ENCODE data around the gene SLC36A1. TPM values are rescaled to one million over a fixed set of nuclear protein-coding genes. Genes with fewer than 3 reads are reported as not detected.
A peak's percentile ranks its signal among the peaks of the same experiment; 100 is the strongest.
"Not testable (repeated sequence)": the region's sequence is repeated elsewhere in the genome, so short reads cannot be mapped to it uniquely, and the experiment has no call there.

Gene SLC36A1
- total RNA-seq, 1 donor: 9.7 TPM

GRCh38 chr5:151483176-151483575 is 35.8 kb downstream of the SLC36A1 start:
- peak in 2 of 3 donors; percentile 8 to 37 for DNase-seq (ENCODE audit: low read depth in 2 of 3, low spot score in 2 of 3)

- DNase-seq (ENCODE audit: low read depth in 2 of 3, low spot score in 2 of 3): peak in 1 of 3 donors; percentile 8
These were observed 36.2 kb downstream of the SLC36A1 start for GRCh38 chr5:151483647-151484046.

GRCh38 chr5:151487544-151487943 is 40.1 kb downstream of the SLC36A1 start:
- DNase-seq (ENCODE audit: low read depth in 2 of 3, low spot score in 2 of 3): no peak

- DNase-seq (ENCODE audit: low read depth in 2 of 3, low spot score in 2 of 3): no peak
These were observed 43.2 kb downstream of the SLC36A1 start for GRCh38 chr5:151490627-151491026.

- no peak for DNase-seq (ENCODE audit: low read depth in 2 of 3, low spot score in 2 of 3)
These were observed 43.7 kb downstream of the SLC36A1 start for GRCh38 chr5:151491062-151491461.

- DNase-seq (ENCODE audit: low read depth in 2 of 3, low spot score in 2 of 3): no peak
These were observed 45.3 kb downstream of the SLC36A1 start for GRCh38 chr5:151492729-151493128.

GRCh38 chr5:151493665-151494064 is 46.3 kb downstream of the SLC36A1 start:
- no peak for DNase-seq (ENCODE audit: low read depth in 2 of 3, low spot score in 2 of 3)

- no peak for DNase-seq (ENCODE audit: low read depth in 2 of 3, low spot score in 2 of 3)
These were observed 47.9 kb downstream of the SLC36A1 start for GRCh38 chr5:151495320-151495719.

GRCh38 chr5:151496041-151496484 is 48.7 kb downstream of the SLC36A1 start:
- no peak for DNase-seq (ENCODE audit: low read depth in 2 of 3, low spot score in 2 of 3)

- DNase-seq (ENCODE audit: low read depth in 2 of 3, low spot score in 2 of 3): no peak
These were observed 50.1 kb downstream of the SLC36A1 start for GRCh38 chr5:151497391-151498002.

GRCh38 chr5:151498395-151499155 is 51.2 kb downstream of the SLC36A1 start:
- no peak for DNase-seq (ENCODE audit: low read depth in 2 of 3, low spot score in 2 of 3)

GRCh38 chr5:151499501-151500035 is 52.2 kb downstream of the SLC36A1 start:
- DNase-seq (ENCODE audit: low read depth in 2 of 3, low spot score in 2 of 3): no peak

- no peak for DNase-seq (ENCODE audit: low read depth in 2 of 3, low spot score in 2 of 3)
These were observed 56.6 kb downstream of the SLC36A1 start for GRCh38 chr5:151504006-151504405.

- not testable (repeated sequence) for DNase-seq (ENCODE audit: low read depth in 2 of 3, low spot score in 2 of 3)
These were observed 60.9 kb downstream of the SLC36A1 start for GRCh38 chr5:151508308-151508707.

GRCh38 chr5:151509231-151509630 is 61.8 kb downstream of the SLC36A1 start:
- DNase-seq (ENCODE audit: low read depth in 2 of 3, low spot score in 2 of 3): no peak

- no peak for DNase-seq (ENCODE audit: low read depth in 2 of 3, low spot score in 2 of 3)
These were observed 62.4 kb downstream of the SLC36A1 start for GRCh38 chr5:151509836-151510235.

GRCh38 chr5:151517122-151517920 is 69.9 kb downstream of the SLC36A1 start:
- DNase-seq (ENCODE audit: low read depth in 2 of 3, low spot score in 2 of 3): no peak

GRCh38 chr5:151520294-151520693 is 72.9 kb downstream of the SLC36A1 start:
- no peak for DNase-seq (ENCODE audit: low read depth in 2 of 3, low spot score in 2 of 3)

- no peak for DNase-seq (ENCODE audit: low read depth in 2 of 3, low spot score in 2 of 3)
These were observed 74.8 kb downstream of the SLC36A1 start for GRCh38 chr5:151522226-151522625.

GRCh38 chr5:151523335-151523734 is 75.9 kb downstream of the SLC36A1 start:
- peak in 2 of 3 donors; percentile 36 to 55 for DNase-seq (ENCODE audit: low read depth in 2 of 3, low spot score in 2 of 3)

- DNase-seq (ENCODE audit: low read depth in 2 of 3, low spot score in 2 of 3): no peak
These were observed 80.8 kb downstream of the SLC36A1 start for GRCh38 chr5:151528153-151528552.
